DLD1 (cell line): ENCODE results near the gene YY1.
"Not testable (repeated sequence)": the region's sequence is repeated elsewhere in the genome, so short reads cannot be mapped to it uniquely, and the experiment has no call there.

Source experiments
- in situ Hi-C: cut with HindIII; loops from 2 replicates; pipeline ENCODE4 v1.10.0; 2017; ENCODE audit warnings: low sequenced_read_pairs

Gene YY1

DNA sequence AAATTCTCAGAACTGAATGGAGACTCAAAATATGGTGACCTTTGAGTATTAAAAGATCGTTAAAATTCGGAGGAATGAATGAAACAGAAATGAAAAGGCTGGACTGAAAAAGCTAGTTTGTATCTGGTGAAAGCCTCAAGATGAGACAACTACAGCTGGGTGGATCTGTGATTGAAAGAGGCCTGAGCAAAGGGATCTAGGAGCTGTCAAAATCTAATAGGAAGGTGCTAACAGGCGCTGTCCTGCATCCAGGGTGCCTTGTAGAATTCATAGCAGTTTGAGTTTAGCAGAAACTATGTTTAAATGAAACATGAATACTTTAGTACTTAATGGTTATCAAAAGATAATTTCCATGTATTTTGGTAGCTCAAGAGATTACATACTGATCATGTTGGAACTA, 2.3 kb downstream of the YY1 start:
- in situ Hi-C loops, result no loop called here

DNA sequence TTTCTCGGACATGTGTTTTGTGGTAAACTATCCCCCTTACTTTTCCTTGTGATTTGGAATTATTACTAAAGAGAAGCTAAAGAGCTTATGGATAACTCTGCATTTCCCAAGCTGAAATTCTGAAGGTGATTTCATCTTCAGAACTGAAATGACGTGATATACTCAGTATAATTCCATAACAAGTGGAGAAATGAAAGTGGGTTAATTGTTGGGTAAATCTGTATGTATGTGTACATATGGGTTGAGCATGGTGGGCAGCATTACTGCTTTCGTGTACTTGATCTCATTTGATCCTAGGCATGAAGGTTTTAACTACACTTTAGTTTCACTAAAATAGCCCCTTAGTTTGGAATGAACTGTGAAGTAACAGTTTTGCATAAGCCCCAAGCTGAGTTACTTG, 4.1 kb downstream of the YY1 start:
- in situ Hi-C loops, result no loop called here

DNA sequence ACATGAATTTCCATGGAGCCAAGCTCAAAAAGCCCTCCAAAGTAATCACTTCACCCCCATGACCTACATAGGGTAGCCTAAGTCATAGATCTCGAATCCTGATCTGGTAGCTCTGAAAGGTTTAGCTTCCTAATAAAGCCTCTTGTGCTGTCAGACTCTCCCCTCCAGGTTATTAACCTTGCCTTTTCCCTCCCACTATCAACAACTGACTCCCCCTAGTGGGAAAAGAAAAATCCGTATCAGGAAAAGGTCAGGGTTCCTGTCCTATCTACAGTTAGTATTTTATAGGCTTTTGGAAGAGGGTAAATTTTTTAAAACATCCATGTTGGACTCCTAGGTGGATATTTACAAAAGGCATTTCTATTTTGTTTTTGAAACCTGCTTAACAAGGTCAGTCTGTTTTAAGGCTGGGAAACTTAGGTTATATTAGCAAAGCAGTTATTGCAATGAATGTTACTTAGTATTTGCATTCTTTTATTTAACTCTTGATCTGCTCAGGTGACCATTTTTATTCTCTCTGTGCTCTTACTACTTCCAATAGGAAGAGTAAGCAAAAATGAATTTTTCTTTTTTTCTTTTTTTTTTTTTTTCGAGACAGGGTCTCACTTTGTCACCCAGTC, 8.0 kb downstream of the YY1 start:
- in situ Hi-C loops, result no loop called here

DNA sequence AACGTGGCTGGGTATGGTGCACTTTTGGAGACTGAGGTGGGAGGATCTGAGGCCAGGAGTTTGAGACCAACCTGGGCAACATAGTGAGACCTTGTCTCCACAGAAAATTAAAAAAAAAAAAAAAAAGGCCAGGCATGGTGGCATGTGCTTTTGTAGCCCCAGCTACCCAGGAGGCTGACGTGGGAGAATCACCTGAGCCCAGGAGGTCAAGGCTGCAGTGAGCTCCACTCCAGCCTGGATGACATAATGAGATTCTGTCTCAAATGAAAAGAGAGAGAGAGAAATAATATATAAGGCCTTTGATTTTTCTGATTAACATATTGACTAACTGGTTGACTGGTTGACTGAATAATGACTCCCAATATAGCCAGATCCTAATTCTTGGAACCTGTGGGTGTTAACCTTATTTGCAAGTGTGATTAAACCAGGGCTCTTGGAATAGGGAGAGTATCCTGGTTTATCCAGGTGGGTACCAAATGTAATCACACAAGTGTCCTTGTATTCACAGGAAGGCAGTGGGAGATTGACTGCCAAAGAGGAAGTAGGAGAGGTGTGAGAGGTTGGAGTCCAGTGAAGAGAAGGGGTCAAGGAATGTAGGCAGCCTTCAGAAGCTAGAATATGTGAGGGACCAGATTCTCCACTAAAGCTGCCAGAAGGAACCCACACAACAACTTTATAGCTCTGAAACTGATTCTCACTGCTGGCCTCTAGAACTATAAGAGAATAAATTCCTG, 12.0 kb downstream of the YY1 start:
- in situ Hi-C loops, result no loop called here

DNA sequence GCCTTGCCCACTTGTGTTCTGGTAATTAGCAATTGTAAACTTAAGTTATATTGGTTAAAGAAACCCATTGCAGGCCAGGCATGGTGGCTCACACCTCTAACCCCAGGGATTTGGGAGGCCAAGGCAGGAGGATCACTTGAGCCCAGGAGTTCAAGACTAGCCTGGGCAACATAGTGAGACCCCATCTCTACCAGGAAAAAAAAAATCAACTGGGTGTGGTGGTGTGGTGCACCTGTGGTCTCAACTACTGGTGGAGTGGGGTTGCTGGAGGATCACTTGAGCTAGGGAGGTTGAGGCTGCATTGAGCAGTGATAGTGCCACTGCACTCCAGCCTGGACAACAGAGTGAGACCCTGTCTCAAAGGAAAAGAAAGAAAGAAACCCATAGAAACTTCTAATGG, 13.7 kb downstream of the YY1 start:
- in situ Hi-C loops, result no loop called here

DNA sequence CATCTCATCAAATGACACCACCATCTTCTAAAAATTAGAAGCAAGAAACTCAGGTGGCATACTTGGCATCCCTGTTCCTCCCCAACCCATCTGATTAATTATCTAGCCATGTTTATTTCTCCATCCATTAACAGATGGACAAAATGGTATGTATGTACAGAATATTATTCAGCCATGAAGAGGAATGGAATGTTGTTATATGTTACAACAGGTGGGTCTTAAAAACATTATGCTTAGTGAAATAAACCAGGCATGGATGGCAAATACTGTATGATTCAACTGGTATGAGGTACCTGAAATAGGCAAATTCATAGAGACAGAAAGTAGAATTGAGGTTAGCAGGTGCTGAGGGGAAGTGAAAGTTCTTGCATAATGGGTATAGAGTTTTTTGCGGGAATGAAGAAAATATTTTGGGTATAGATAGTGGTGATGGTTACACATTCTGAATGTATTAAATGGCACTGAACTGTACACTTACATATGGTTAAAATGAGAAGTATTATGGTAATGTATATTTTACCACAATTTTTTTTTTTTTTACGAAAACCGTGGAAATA, 17.5 kb downstream of the YY1 start:
- in situ Hi-C loops, result no loop called here

DNA sequence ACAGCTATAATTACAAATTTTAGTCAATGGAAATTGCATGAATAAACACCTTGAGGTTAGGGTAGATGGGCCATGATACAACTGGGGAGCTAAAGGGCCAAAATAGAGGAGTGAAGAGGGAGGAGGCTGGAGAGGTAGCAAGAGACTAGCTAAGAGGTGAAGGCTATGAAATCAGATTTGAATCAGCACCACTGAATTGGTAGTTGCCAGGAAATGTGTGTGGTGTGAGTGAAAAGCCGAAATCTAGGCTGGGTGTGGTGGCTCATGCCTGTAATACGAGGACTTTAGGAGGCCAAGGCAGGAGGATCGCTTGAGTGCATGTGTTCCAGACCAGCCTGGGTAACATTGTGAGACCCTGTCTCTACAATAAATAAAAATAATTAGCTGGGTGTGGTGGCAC, 22.7 kb downstream of the YY1 start:
- in situ Hi-C loops, result no loop called here

DNA sequence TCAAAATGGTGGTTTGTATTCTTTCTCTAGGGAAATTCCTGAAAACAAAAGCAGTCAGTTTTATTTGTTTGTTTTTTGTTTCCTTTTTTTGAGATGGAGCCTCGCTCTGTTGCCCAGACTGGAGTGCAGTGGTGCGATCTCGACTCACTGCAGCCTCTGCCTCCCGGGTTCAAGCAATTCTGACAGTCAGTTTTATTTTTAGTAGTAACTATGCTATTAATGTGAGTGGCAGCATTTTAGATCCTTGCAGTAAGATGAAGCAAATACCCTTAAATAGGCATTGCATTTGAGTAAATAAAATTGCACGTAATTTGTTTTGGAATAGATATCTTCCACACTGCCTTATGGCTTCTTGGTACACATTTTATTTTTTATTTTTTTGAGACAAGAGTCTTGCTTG, 23.6 kb downstream of the YY1 start:
- in situ Hi-C loops, result no loop called here

DNA sequence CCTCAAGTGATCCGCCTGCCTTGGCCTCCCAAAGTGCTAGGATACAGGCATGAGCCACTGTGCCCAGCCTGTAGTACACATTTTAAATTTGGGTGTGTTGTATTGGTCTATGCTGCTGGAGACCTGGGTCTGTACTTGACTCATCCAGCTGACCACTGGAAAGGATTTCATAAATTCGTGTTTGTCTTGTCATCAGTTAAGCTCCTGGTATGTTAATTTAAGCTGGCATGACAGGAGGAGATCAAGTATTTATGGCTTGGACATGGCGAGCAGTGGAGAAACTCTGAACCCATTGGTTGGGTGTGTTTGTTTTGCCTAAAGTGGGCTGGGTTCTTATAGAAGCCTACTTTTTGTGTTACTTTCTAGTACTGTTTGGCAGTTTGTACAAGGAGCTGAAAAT, 24.2 kb downstream of the YY1 start:
- in situ Hi-C loops, result no loop called here

DNA sequence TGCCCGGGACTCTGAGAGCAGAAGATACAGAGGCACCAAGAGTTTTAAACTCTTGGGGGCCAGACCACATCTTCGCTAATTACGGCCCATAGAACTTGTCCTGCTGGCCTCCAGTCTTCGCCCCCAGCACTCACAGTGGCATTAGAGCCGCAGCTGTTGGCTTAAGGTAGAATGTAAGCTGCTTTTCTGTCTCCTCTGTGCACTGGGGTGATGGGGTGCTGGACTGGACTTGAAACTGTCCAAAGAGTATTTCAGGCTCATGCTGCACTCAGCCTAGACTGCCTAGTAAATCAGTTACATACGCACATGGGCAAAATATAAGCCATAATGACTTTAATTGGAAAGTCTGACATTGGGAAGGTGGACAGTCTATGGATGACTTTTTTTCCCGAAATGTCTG, 29.0 kb downstream of the YY1 start:
- in situ Hi-C loops, result no loop called here

DNA sequence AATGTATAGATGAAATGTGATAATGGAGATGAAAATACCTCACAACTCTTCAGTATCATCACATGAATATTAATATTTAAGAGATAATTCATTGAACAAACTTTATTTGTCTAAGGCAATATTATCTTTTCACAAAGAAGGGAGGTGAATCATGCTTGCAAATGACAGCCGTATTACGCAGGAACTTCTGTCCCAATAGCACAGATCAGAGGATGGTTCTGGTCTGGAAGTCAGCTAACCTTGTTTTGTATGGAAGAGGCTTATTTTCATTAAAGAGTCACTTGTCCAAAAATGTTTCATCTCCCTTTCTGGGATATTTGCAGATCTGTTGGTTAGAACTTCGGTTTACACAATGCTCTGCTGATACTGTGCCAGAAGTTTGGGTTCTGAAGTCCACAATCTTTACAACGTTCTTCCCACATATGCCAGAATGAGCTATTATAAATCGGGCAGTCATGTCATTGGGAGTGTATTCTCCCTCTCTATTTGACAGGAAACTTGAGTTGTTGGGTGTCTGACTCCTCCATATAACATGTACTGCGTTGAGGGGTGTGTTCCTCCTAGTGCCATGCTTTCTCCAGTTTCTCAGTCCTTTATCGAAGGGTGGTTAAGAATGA, 29.8 kb downstream of the YY1 start:
- in situ Hi-C loops, result no loop called here

DNA sequence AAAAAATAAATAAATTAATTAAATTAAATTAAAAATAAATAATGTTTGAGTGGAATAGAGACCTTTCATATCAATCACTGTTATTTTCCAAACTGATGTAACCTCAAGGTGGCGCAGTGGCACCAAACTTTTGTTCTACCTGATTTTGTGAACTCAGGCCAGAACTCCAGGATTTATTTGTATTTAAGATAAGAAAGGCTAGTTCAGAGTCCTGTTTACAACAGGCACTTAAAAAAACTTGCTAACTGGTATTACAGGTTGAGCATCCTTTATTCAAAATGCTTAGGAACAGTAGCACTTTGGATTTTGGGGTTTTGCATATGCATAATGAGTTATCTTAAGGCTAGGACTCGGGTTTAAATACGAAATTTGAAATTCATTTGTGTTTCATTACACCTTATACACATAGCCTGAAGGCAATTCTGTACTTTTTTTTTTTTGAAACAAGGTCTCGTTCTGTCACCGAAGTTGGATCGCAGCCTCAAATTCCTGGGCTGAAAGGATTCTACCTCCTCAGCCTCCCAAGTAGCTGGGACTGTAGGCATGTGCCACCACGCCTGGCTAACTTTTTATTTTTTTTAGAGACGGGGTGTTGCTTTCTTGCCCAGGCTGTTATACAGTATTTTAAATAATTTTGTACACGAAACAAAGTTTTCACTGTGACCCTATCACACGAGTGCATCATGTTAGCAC, 32.4 kb downstream of the YY1 start:
- in situ Hi-C loops, result no loop called here

DNA sequence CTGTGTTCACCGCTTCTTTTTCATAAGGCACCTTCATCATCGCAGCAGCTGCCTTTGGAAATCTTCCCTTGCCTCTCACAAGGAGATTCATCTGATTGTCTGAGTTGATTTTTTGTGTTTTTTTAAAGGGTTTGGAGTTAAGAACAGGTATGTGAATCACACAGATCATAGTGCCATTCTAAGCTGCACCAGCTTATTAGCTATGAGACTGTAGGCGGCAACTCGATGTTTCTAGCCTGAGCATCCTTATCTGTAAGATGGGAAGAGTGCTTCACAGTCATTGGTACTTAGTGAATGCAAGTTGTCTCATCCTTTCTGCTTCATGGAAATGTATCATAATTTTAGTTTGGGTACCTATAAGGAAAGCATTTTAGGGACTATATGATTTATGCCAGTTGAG, 35.3 kb downstream of the YY1 start:
- in situ Hi-C loops, result no loop called here

DNA sequence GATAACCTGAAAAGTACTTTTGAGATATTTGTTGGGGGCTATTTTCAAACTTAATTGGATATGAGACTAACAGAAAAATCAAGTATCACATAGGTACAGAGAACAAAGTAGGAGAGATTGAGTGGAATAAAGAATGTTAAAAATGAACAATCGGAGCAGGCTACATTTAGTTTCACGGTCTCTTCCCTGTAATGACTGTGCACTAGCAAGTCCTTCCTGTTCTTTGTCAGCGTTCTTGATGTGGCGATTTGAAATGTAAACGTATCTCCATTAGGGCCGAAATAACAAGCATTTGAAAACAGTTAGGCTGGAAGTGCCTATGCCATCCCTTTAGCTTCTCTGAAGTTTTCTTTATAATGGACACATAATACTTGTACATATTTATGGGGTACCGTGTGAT, 36.3 kb downstream of the YY1 start:
- in situ Hi-C loops, result no loop called here

DNA sequence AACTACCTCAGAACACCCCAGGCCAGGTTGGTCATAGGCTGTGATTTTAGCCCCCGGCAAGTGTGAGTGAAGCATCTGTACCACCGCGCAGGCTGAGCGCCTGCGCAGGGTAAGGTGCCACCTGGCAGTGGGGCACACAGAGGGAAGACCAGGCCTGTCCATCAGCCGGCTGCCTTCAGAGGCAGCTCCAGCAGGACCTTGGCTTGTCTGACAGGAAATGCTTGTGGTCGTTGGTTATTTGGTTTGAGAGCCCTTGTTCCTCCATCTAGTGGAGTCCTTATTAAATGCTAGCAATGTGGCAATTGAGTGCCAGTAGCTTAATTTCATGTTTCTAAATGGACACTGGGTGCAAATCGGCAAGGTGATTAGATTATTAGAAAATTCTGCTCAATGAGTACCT, 39.8 kb downstream of the YY1 start:
- in situ Hi-C loops, result no loop called here

DNA sequence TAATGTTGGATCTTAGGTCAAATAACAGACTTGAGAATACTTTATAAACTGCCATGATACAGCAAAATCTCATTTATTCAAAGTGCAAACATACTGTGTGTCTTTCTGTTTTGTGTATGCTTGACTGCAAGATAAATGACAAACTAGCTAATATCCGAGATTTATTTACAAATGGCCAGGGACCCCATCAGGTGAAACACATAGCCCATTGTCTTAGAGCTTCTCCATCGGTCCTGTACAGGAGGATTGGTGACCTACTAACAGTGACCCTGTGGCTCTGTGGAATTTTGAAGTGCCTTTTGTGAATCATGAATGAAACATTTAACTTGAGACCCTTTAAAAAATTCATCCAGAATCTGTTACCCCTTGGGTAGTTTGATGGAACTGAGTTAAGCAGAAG, 40.2 kb downstream of the YY1 start:
- in situ Hi-C loops, result no loop called here

DNA sequence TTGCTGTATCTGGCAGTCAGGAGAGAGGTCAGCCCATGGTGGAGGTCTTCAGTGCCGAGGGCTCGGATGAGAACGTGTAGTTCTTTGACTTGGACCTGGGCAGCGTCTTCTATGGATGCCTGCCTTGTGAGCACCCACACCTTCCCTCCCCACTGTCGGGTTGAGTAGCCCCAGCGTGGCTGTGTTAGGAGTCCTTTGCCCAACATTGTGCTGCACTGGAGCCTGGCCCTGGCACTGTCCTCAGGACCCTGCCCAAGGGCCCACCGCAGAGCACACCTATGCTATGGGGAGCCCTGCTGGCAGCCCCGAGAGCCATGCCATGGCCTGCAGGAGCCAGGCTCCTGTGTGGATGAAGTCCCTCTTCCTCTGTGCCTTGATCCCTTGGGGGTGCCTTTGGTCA, 40.6 kb downstream of the YY1 start:
- in situ Hi-C loops, result no loop called here

DNA sequence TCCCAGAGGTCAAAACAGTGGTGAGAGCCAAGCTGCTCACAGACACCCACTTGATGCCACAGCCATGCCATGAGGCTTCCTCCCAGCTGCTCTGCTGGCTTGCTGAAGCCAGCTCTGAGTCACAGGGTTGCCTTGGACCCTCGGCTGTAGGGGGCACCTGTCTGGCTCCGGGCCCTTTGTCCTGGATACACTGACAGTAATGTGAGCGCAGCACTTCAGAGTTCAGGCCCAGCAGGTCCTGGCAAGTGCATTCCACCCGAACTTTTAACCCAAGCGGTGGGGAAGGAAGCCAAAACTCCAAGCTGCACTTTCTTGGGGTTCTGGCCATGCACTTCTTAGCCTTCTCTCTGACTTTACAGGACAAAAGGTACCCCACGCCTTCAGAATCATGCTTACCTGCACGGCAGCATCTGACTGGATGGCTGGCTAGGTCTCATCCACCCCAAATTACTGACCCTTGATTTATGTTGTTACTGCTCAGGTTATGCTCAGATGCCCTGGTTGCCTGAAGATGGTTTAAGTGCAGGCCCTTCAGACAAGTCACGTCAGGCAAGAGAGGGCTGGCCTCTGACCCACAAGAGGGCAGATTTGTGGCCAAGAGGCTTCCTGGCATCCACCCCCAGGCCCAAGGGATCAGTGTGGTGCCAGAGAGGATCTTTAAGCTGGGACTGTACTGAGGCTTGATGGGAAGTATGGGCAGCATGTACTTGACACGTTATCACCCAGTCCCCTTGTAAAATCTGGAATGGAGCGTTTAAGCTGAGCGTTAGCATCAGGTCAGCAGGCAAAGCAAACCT, 42.5 kb downstream of the YY1 start:
- in situ Hi-C loops, result no loop called here

DNA sequence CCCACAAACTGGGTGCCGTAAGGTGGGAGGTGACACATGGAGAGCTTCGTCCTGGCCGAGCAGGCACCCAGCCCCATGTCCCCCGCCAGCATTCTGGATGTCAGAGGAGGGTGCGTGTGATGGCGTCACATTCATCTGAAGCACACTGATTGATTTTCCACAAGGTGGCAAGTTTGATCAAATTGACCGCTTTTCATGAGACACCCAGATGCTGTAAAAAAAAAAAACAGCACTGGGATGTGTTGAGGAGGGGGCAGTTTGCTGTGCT, 43.1 kb downstream of the YY1 start:
- in situ Hi-C loops, result no loop called here

DNA sequence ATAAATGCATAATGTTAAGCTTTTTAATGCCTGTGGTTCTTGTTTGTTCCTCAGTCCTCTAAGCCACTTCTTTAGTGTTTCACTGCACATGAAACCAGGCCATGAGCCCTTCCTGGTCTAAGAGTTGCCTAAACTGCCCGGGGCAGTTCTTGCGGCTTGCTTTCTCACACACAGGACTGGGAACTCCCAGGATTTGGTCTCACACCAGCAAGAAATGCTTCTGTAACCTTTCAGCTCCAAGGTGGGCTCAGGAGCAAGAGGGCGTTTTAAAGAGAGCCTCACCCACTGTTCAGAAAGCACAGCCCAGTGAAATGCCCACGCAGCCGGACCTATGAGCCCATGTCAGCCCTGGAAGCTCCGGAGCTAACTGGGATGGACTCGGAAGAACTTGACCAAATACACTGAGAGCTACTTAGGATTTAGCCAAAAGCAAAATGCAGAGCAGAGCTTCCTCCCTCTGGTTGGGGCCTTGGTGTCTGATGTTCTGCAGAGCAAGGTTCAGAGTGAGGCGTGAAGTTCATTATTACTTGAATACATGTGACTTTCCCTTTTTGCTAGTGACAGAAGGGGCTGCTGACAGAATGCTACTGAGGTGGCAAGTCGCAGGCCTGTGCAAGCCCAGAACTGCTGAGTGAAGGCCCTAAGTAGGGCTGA, 43.9 kb downstream of the YY1 start:
- in situ Hi-C loops, result no loop called here

DNA sequence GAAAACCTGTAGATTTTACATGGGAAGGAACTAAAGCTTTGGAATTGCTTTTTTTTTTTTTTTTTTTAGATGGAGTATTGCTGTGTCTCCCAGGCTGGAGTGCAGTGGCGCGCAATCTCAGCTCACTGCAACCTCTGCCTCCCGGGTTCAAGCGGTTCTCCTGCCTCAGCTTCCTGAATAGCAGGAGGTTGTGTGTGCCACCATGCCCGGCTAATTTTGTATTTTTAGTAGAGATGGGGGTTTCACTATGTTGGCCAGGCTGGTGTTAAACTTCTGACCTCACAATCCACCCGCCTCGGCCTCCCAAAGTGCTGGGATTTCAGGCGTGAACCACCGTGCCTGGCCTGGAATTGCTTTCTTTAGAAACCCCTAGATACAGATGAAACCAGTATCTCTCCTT, 44.5 kb downstream of the YY1 start:
- in situ Hi-C loops, result not testable (repeated sequence)
